Right lung (tissue), 5 donors: ENCODE data around the gene SUMF1. TPM values are rescaled to one million over a fixed set of nuclear protein-coding genes. Genes with fewer than 3 reads are reported as not detected.

Experiments used
- DNase-seq, 2 donors: peaks; one replicate each; pipeline ENCODE4 v3.0.0-alpha.2; 2013
- polyA plus RNA-seq, 5 donors: library from polyadenylated mRNA; unstranded; fragments of 120-200 nt; gene quantifications; one replicate each; pipeline versions ENCODE4 v1.2.1 to v1.2.3, GENCODE V29; 2013; ENCODE audit warnings: inconsistent platforms in 1 of 5, low replicate concordance in 1 of 5; ENCODE audit not compliant: insufficient read length in 5 of 5, insufficient read depth in 1 of 5

Gene SUMF1
- polyA plus RNA-seq, 5 donors: 27.4 to 40.9 (median 37.4) TPM

GRCh38 chr3:4501437-4501836 lies 34.4 kb upstream of the SUMF1 start:
- no peak for DNase-seq

DNA sequence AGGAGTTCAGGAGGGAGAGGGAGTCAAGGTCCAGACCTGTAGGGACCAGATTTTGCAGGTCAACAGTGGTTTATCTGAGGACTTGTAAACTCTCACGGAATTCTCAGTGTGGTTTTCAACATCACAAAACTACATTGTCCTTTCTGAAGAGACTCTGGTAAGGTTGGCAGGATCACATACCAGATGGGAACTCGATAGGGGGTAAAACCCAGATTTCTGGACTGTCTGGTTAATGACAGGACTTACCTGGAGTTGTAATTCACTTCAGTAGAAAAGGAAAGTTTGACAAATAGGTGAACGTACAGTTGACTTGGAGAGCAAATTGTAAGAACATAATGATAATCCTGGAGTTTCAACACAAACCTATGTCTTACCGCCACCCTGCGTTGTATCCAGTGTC lies 31.4 kb upstream of the SUMF1 start:
- DNase-seq: no peak

GRCh38 chr3:4497843-4498324 lies 30.8 kb upstream of the SUMF1 start:
- DNase-seq: no peak

- DNase-seq: no peak
Measured at GRCh38 chr3:4497005-4497692, 30.1 kb upstream of the SUMF1 start.

GRCh38 chr3:4496087-4496452 lies 29.0 kb upstream of the SUMF1 start:
- DNase-seq: no peak

GRCh38 chr3:4495294-4496086 lies 28.4 kb upstream of the SUMF1 start:
- DNase-seq: no peak

DNA sequence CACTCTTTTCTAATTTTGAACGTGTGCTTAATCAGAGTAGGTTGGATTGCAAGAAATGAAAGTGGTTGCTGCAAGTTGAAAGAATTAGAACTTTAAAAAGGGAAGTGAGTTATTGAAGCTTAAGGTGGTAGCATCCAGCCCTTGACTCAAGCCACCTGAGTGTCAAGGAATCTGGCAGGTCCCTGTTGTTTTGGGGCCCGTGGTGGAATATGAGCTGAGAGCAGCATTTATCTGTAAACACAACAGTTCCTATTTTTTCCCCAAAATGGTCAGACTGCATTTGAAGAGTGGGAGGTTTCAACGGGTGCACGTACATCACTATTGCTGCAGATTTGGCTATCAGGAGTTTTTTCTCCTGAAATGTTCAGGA lies 27.8 kb upstream of the SUMF1 start:
- DNase-seq: no peak

GRCh38 chr3:4493941-4494894 lies 27.1 kb upstream of the SUMF1 start:
- no peak for DNase-seq

DNA sequence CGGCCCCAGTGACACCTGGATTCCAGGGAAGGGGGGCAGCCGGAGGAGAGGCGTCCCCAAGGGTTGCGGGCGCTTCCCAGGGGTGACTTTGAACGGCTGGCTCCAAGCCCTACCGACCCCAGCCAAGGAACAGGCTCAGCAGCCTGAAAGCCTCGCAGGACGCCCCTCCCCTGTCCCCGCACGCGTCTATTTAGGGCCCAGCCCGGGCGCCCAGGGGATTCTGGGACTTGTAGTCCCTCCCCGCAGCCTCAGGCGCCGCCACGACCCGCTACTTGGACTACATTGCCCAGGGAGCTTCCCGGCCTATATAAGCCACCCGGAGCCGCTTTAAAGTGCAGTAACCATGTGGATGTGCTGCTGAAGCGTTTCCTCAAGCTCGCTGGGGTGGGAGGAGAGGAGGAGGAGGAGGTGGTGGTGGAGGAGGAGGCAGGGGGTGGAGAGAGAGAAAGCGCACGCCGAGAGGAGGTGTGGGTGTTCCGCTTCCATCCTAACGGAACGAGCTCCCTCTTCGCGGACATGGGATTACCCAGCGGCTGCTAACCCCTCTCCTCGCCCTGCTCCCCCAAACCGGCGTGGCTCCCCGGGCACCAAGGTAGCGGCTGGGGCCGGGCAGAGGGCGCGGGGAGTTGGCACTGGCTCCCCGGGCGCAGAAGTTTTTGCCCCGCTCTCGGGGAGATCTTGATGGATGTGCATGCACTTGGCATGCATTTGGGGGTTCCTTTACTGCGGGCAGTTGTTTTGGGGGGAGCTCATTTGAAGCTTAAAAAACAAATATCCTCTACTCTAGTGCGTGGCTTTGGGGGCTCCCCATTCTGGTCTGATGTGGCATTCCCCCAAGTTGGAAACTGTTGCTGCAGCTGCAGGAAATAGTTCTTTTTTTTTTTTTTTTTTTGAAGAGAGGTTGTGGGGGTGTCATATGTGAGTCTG lies 26.2 kb upstream of the SUMF1 start, which contains the start of gene ITPR1:
Gene ITPR1, plus strand, starts transcription at position 335 of the 927 bp plus-strand sequence. CDS start 23,144 bp downstream, outside the sequence.
- DNase-seq: peak; percentile 98 to 99

GRCh38 chr3:4492208-4493013 lies 25.3 kb upstream of the SUMF1 start:
- DNase-seq: peak; percentile 42 to 47

DNA sequence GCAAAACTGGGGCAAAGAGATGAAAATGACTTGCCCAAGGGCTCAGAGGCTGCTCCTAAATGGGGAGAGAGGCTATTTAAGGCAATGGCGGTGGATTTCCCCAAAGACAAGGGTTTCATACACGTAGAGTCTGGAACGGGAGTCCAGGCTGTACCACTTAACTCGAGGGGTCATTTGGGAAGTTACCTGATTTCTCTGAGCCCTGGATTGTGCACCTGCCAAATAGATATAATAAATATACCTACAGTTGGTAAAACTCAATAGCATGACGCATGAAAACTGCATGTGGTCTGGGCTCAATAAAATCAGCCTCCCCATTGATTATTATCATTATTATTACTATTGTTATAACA lies 24.8 kb upstream of the SUMF1 start:
- DNase-seq: no peak

DNA sequence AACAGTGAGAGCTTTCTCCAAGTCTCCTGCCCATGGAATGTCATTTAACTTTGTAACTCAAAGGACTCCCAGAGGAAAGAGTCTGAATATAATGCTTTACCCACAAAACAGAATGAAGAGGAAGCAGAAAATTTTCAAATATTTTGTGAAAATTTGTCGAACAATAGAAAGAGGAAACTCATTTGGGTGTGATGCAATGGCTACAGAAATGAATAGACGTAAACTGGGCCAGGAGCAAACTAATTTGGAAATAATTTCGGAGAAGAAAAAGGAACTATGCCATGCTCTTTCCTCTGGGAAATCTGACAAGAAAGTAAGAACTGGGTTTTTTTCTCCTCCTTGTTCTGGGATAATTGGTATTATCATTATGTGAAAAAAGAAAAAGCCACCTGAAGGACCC lies 11.2 kb upstream of the SUMF1 start:
- no peak for DNase-seq

DNA sequence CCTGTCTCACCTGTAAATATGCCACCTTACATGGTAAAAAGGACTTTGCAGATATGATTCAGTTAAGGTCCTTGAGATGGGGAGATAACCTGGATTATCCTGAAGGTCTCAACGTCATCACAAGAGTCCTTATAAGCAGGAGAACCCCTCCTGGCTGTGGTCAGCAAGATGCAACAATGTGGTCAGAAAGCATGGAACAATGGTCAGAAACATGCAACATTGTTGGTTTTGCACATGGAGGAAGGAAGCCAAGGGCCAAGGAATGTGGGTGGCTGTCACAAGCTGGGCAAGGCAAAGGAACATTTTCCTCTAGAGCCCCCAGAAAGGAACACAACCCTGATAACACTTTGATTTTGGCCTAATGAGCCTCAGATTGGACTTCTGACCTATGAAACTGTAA lies 9.4 kb upstream of the SUMF1 start:
- DNase-seq: no peak

GRCh38 chr3:4475804-4476203 lies 8.7 kb upstream of the SUMF1 start:
- DNase-seq: no peak

DNA sequence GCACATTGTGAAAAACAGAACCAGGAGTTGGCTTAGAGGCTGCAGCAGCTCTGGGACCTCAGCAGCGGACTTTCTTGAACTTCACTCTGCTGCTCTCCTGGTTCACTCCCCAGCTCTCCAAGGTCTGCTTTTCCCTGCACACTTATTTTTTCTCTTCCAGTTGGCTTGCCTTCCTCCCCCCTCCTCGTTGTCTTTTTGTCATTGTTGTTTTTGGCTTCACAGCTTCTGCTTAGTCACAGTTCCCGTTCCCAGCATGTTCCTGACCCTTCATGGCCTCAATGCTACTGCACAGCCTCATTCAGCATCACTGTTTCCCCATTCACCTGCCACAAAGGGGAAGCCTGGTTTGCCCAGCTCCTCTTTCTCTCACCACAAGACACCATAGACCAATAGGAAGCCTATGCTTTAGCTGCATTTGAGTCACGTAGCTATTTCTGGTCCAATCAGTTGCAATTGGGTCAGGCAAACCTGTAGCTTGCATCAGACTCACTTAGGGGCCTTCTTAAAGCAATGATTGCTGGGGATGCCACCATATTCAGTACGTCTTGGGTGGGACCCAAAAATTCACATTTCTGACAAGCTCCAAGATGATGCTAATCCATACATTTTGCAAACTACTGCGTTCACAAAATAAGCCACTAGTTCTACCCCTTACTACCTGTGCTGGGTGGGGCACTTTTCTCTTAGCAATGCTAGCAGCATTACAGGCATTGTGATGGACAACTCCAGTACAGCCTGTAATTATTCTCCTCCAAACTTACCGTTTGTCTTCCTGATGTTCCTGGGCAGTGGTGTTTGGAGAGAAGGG lies 7.8 kb upstream of the SUMF1 start:
- DNase-seq: no peak

DNA sequence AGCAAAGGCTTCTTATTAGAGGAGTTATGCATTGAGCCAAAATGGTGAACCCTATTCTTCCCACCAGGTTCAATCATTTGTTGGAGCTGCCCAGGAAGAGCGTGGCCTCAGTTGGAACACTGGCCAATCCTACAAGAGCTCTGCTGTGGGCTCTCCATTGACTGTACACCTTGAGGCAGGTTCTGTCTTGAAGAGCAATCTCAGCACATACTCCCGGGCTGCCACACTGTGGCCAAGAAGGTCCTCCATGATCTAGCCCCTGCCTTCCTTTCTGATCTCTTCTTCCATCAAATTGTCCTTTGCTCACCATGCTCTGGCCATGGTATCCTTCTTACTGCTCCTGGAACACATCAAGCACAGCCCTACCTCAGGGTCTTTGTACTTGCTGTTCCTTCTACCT lies 5.7 kb upstream of the SUMF1 start:
- DNase-seq: no peak

DNA sequence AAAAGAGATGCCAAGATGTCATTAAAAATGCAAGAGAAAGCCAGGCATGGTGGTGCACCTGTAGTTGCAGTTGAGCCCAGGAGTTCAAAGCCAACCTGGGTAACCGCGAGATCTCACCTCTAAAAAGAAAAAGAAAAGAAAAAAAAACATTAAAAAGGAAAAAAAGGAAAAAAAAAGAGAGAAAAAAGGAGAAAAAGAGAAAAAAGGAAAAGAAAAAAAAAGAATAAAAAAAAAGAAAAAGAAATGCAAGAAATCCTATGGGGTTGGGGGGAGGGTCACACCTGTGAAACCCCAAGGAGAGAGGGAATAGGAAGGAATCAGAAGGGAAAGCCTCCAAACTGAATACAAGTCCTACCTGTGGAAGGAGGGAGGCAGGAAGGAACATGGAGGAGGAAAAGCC lies 5.2 kb upstream of the SUMF1 start:
- no peak for DNase-seq

- DNase-seq: no peak
Measured at GRCh38 chr3:4471907-4472306, 4.8 kb upstream of the SUMF1 start.

GRCh38 chr3:4467522-4467867 lies 426 bp upstream of the SUMF1 start:
- DNase-seq: no peak
